GM10248 (cell line): ENCODE measurements around the gene RAB3GAP2.
A peak's percentile ranks its signal among the peaks of the same experiment; 100 is the strongest.

Source experiments
- CTCF ChIA-PET: fragments of 300-600 bp; sonication (Branson Sonifier 250); formaldehyde crosslinking; extraction: SDS; loops from one replicate; lab custom pipeline; 2021; ENCODE audit warnings: antibody characterized with exemption; lab: Yijun Ruan, JAX
- POLR2A ChIA-PET: fragments of 350-650 bp; sonication (Branson Sonifier 250); formaldehyde crosslinking; extraction: SDS; loops from one replicate; lab custom pipeline; 2020; ENCODE audit warnings: antibody characterized with exemption; lab: Yijun Ruan, JAX
- DNase-seq: peaks from one replicate; pipeline ENCODE4 v3.0.0; 2012; ENCODE audit errors: extremely low spot score
- TF ChIP-seq, protein P1 (sequence below): IDR thresholded peaks from 2 replicates; pipeline ENCODE4 v1.5.1; 2012; ENCODE audit warnings: mild to moderate bottlenecking, low read depth; ENCODE audit errors: extremely low read depth, missing control alignments, control extremely low read depth

Gene RAB3GAP2, protein sequence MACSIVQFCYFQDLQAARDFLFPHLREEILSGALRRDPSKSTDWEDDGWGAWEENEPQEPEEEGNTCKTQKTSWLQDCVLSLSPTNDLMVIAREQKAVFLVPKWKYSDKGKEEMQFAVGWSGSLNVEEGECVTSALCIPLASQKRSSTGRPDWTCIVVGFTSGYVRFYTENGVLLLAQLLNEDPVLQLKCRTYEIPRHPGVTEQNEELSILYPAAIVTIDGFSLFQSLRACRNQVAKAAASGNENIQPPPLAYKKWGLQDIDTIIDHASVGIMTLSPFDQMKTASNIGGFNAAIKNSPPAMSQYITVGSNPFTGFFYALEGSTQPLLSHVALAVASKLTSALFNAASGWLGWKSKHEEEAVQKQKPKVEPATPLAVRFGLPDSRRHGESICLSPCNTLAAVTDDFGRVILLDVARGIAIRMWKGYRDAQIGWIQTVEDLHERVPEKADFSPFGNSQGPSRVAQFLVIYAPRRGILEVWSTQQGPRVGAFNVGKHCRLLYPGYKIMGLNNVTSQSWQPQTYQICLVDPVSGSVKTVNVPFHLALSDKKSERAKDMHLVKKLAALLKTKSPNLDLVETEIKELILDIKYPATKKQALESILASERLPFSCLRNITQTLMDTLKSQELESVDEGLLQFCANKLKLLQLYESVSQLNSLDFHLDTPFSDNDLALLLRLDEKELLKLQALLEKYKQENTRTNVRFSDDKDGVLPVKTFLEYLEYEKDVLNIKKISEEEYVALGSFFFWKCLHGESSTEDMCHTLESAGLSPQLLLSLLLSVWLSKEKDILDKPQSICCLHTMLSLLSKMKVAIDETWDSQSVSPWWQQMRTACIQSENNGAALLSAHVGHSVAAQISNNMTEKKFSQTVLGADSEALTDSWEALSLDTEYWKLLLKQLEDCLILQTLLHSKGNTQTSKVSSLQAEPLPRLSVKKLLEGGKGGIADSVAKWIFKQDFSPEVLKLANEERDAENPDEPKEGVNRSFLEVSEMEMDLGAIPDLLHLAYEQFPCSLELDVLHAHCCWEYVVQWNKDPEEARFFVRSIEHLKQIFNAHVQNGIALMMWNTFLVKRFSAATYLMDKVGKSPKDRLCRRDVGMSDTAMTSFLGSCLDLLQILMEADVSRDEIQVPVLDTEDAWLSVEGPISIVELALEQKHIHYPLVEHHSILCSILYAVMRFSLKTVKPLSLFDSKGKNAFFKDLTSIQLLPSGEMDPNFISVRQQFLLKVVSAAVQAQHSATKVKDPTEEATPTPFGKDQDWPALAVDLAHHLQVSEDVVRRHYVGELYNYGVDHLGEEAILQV (N-terminal part only)

DNA sequence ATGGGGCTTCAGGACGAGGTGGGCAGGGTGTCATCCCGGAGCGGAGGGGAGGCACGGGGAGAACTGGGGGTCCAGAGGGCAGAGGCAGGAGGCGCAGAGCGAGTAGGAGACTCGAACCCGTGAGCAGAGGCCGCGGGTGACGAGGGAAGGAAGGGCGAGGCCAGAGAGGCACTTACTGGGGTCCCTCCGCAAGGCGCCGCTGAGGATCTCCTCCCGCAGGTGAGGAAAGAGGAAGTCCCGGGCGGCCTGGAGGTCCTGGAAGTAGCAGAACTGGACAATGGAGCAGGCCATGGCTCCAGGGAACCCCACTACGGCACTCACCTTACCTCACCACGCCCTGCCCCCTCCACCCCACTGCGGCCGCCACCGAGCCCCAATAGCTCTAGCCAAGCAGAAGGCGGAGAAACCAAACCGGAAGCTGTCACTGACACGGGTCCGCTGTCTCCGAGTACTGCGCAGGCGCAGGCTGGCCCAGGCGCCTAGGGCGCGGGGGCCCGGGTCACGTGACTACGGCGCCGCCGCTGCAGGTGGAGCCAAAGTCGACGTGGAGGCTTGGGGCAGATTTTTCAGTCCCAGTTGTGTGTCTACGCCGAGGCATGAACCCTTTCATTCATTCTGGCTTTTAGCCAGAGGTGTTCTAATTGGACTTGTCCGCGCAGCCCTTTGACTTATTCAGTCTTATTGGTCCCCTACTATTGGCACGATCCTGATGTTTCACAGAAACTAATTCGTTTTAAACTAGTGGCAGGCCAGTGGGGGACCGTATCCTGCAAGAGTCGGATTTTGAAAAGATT lies at the start of gene RAB3GAP2:
Gene RAB3GAP2 (minus strand): TSS at position 407 of the 794 bp plus-strand sequence. CDS start 116 bp downstream, at position 291.
- peak; percentile 99 for DNase-seq
- TF ChIP-seq, protein P1, sequence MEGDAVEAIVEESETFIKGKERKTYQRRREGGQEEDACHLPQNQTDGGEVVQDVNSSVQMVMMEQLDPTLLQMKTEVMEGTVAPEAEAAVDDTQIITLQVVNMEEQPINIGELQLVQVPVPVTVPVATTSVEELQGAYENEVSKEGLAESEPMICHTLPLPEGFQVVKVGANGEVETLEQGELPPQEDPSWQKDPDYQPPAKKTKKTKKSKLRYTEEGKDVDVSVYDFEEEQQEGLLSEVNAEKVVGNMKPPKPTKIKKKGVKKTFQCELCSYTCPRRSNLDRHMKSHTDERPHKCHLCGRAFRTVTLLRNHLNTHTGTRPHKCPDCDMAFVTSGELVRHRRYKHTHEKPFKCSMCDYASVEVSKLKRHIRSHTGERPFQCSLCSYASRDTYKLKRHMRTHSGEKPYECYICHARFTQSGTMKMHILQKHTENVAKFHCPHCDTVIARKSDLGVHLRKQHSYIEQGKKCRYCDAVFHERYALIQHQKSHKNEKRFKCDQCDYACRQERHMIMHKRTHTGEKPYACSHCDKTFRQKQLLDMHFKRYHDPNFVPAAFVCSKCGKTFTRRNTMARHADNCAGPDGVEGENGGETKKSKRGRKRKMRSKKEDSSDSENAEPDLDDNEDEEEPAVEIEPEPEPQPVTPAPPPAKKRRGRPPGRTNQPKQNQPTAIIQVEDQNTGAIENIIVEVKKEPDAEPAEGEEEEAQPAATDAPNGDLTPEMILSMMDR: no peak
- ChIA-PET POLR2A (interaction anchor here (1.0 kb wide), 1 partner anchor 52 kb away, joined by 6 read pairs; no protein-coding TSS in a partner anchor), CTCF (interaction anchor here (0.5 to 1.5 kb wide), 5 partner anchors 9 to 54 kb away, joined by 3 to 4 read pairs (median 3); no protein-coding TSS in a partner anchor)

GRCh38 chr1:220321758-220322157 lies 49.5 kb upstream of the RAB3GAP2 start:
- TF ChIP-seq, protein P1: no peak
- CTCF ChIA-PET: interaction anchor here (1.4 kb wide), 1 partner anchor 488 kb away, joined by 3 read pairs; no protein-coding TSS in a partner anchor
- POLR2A ChIA-PET: no interaction called here
- DNase-seq: no peak

DNA sequence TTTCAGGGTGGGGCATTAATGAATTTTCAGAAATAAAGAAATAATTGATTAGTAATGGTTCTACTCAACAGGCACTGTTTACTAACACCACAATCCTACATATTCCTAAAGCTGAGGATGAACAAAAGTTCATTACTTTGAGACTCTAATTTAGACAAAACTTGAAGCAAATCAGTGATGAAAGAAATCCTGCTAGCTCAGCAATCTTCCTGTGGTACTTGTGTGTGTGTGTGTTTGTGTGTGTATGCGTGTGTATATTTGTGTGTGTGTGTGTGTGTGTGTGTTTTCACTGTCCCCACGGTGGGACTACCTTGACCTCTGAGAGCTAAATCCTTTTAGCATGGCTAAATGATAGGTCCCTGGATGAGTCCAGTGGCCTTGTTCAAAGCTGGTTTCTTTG lies 48.5 kb upstream of the RAB3GAP2 start:
- POLR2A ChIA-PET: no interaction called here
- CTCF ChIA-PET: interaction anchor here (0.6 to 1.3 kb wide), 4 partner anchors 24 to 412 kb away, joined by 4 to 6 read pairs (median 4); no protein-coding TSS in a partner anchor
- no peak for DNase-seq
- TF ChIP-seq, protein P1: no peak

GRCh38 chr1:220318673-220319072 lies 46.4 kb upstream of the RAB3GAP2 start:
- TF ChIP-seq, protein P1: no peak
- DNase-seq: no peak
- ChIA-PET CTCF (interaction anchor here (1.2 to 2.0 kb wide), 3 partner anchors 9 to 22 kb away, joined by 3 to 6 read pairs (median 4); no protein-coding TSS in a partner anchor), POLR2A (no interaction called here)

DNA sequence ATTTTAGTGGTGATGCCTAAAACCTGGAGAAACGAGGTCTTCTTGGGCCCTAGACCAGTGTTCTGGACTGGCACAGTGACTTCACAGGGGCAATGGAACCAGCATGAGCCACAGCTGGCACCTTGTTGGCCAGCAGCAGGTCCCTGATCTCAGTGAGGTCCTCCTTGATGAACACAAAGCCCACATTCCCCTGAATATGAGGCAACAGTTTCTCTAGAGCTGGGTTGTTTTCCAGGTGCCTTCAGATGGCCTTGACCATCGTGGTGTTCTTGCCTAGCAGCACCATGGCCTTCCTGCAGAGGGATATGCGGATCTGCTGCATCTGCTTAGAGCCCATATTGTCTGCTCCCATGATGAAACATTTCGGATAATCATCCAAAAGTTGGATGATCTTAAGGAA lies 44.9 kb upstream of the RAB3GAP2 start:
- ChIA-PET CTCF (no interaction called here), POLR2A (no interaction called here)
- TF ChIP-seq, protein P1: no peak
- DNase-seq: no peak
